GM18508 (cell line): ENCODE data around the gene ZNF148.

Source experiments
- ATAC-seq: cut with Tn5 transposase; IDR thresholded peaks from one replicate; pipeline ENCODE4 v1.9.1; 2021; ENCODE audit warnings: moderate number of reproducible peaks; ENCODE audit not compliant: insufficient read depth, unreplicated experiment

The ZNF148 gene

DNA sequence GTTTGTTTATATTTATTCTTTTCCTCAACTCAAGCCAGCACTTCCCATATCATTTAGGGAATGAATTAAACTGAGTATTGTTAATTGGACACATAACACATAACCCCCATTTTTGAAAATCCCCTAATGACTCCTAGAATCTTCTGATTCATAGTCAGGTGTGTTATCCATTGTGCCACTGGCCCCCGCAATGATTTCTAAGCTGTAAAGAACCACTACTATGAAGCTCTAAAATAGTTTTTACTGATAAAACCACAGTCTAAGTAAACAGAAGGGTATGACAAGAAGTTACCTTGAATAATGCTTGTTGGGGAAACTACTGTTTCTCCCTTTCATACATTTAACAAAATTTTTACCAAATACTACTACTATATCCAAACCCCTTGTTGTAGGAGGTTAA lies 140.3 kb downstream of the ZNF148 start:
- ATAC-seq, result no peak

DNA sequence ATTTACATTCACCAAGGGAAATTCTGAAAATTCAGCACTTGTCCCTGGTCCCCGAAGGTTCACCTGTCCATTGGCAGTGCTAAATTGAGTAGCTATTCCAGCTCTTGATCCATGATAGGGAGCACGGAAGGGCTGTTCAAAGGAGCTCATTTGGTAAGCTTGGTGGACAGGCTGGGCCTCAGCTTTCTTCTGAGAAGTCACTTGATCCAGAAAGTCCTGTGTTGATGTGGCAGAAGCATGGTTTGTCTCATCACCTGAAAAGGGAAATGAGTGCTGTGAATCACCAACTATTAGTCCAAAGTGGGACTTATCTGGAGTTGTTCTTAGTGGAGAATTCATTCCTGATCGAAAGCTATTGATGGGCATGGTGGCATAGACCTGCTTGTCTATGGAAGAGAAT lies 142.7 kb downstream of the ZNF148 start:
- no peak for ATAC-seq

DNA sequence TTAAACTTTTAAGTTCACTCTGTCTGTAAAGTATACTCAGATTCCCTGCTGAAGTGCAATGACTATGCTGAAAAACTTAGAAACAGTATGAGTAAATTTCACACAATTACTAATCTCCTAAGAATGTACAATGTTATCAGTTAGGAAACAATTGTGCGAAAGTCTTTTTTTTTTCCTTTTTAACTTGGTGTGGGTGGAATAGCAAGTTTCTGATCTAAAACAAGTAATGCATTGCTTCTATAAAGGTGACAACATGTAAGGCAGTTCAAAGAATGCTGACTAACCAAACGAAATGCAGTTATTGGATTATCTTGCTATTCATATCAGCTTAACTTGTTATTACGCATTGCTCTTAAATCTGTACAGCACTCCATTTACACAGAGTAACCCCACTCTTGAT lies 143.2 kb downstream of the ZNF148 start:
- no peak for ATAC-seq

DNA sequence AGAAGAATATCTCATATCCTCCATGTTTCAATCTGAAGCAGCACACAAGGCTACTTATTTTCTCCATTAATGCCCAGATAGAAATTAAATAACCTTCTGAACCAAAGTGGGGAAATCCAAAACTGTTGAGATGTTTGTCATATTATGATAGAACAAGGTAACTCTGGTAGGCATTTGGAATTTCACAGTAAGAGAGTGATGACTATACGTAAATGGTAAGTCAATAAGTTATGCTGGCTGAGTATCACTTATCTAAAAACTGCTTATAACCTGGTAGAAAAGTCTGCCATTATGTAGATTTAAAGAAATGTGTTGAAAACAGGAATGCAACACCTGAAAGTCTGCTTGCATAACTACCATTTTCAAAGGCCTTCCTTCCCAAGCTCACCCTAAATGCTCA lies 145.4 kb downstream of the ZNF148 start:
- ATAC-seq, result no peak

DNA sequence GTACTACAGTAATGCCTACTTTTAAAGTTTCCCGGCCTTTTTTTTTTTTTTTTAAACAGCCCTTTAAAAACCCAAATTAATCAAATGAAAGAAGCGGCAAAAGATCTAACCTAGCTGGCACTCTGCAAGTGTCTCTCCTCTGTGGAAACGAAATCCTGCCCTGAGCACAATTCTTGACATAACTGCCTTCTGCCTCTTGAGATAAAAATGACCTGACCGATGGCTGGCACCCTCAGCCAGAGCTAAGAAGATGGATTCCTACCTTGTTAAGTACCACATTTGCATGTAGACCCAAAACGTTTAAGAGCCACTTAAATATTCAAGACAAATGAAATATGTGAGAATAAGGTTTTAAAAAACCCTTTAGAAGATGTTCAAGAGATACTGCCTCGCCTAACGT lies 146.0 kb downstream of the ZNF148 start:
- no peak for ATAC-seq

DNA sequence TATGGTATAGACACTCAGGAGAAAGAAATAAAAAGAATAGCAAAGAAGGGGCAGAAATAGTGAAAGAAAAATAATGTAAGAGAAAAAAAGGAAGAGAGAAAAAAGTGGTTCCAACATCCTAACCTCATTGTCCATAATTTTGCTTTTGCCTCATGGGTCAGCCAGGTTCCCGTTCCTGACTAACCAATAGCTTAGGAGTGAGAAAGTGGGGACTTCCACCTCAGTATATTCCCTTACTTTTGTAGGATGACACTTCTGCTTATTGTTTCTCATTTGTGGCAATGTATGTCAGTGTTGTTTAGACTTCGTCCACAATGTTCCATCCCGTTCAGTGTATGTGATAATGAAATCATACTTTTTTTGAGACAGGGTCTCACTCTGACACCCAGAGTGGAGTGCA lies 153.3 kb downstream of the ZNF148 start:
- no peak for ATAC-seq

DNA sequence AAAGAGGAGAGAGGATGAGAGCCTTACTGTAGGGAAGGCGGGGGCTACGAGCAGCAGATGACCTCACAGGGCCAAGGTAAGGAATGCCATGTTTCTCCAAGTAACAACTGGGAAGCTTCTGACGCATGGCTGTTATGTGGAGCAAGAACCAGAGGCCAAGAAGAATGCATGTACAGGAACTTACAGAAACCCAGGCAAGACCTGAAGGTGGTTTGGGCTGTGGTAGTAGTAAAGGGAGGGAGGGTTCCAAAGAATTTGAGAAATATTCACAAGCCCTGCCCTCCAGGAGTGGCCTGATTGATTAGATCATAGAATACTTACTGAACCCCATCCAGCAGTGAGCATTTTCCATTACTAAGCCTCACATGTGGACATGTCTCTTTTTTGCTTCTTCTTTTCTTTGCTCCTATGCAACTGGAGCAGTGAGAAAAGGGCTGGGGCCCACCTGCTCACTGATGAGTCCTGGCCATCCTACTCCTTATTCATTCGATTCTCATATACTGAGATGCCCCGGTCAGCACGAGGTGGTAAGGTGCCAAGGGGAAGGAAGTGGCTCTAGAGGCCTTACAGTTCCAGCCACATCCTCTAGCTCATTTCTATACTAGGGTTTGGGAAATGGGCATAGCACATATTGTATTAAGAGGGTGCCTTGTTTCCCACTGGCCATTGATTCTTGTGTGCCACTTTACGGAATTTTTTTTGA lies 154.2 kb downstream of the ZNF148 start:
- no peak for ATAC-seq

DNA sequence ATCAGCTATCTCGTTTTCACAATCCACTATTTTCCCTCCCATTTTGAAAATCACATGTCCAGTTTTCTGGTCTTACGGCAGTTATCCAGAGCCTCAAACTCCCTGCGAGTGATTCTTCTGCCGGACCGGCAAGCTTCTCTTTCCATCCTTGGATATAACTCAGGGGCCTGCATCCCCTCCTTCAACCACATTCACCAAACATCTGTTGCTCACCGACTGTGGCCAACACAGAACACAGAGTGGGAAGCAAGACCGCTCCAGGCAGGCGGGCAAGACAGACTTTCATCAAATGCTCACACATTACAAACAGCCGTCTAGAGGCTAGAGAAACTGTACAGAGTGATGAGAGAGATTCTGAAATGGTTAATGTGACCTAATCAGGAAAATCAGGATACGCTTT lies 154.9 kb downstream of the ZNF148 start:
- no peak for ATAC-seq

DNA sequence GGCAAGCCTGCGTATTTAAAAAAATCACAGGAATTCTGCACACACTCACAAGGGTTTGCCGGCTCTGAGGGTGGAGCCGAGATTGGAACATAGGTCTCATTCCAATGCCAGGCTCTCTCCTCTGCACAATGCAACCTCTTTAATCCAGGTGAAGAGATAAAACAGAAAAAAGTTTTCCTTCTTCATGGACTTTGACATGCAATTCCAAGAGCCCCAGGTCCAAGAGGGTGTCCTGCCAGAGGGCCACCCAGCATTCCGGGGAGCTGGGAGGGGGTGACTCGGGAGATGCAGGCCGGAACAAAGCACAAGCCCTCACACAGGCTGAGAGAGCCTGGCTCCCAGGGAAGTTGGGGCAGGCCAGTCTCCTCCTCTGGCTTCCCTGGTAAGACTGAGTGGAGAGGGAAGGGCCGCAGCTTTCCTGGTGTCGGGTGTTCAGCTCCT lies 155.8 kb downstream of the ZNF148 start:
- ATAC-seq, result no peak

DNA sequence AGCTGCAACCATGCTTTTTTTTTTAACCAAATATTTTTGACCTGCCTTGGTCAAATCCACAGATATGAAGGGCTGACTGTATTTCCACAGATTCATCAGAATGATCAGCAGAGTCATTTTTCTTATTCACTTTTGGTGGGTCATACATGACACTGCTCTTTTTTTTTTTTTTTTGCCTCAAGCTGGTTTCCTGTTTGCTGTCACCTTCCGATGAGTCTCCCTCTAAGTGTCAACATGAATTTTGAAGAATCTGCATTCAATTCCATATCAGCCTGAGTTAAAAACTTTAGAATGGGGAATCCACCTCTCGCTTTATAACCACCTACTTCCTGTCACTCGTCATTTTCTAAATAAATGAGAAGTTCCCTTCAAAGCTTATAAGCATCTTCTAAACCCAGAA lies 160.4 kb downstream of the ZNF148 start:
- ATAC-seq, result no peak

DNA sequence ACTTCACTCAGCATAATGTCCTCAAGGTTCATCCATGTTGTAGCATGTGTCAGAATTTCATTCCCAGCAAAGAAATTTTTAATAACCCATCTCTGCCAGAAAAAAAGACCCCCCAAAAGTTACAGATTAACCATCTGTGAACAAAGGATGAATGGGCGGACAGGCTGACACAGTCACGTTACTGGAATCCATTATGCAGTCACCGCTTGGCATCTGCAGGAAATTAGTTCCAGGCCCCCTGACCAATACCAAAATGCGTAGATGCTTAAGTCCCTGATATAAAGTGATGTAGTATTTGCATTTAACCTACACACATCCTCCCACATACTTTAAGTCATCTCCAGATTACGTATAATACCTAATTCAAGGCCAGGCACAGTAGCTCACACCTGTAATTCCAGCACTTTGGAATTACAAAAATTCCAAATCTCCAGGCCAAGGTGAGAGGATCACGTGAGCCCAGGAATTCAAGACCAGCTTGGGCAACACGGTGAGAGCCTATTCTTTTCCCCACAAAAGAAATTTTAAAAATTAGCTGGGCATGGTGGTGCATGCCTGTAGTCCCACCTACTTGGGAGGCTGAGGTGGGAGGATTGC lies 161.1 kb downstream of the ZNF148 start:
- no peak for ATAC-seq

DNA sequence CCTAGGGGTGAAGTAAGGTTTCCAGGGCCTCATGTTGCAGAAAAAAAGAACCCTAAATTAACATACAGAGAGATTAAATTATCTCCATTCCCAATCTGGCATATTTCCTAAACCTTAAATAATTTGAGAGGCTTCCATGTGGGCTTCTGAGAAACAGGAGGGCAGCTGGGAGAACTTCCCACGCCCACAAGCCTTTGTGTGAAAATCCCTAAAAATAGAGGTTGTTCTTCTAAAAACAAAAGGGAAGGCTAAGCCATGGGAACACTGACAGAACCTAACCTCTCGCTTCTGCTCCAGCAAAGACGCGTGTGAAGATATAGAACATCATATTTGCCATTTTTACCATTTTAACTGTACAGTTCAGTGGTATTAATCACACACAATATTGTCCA lies 161.8 kb downstream of the ZNF148 start:
- ATAC-seq, result no peak

DNA sequence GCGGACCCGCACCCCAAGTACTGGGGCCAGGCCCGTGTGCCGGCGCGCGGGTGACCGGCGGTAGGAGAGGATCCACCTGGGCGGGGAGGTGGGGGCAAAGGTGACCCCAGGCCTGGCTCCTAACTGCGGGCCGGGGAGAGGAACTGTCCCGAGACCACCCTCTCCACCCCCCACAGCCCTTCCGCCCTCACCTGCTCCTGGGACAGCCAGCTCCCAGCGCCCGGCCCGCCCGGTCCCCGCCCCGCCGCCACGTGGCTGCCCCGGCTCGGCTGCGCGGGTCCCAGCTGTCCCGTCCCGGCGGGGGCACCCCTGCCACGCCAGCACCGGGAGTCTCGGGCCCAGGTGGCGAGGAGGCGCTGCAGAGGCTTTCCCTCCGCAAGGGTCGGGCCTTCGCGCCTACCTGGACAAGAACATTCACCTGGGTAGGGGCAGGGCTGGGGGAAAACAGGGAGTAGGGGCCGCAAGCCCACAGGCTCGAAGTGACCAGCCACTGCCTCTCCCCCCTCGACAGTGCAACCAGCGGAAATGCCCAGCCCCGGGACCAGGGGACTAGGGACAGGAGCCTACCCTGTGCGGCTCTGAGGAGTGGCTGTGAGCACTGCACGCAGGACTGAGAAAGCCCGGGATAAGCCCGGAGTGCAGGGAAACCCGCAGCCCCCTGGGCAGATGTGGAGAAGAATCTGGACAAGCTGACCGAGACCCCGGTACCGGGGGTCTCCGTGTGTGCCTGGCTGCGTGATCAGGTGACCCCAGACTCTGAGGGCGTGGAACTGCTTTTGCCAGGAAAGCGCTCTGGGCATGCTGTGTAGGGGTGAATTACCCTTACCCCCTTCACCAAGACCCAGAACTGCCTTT lies 162.4 kb downstream of the ZNF148 start, which contains the start of gene SLC12A8:
Gene SLC12A8 (minus strand): TSS at position 240 of the 855 bp plus-strand sequence. CDS start 1,399 bp downstream, outside the sequence.
- no peak for ATAC-seq

DNA sequence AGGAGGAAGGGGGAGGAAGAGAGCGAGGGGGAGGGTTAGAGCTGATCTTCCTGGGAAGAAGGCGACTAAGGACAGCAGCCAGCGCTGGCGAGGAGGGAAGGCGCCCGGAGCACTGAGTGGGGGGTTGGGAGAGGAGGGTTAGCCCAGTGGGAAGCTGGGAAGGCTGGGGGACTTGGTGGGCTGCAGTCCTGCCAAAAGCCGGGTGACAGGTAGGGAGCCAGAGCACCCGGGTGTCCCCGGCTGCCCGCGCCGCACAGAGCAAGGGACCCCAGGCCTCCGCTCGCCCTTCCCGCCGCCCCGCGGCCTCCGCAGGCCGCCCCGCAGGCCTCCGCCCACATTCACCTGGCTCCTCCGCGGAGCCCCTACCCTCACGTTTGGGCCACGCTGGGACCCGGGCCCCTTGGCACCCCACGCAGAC lies 163.0 kb downstream of the ZNF148 start:
- no peak for ATAC-seq

DNA sequence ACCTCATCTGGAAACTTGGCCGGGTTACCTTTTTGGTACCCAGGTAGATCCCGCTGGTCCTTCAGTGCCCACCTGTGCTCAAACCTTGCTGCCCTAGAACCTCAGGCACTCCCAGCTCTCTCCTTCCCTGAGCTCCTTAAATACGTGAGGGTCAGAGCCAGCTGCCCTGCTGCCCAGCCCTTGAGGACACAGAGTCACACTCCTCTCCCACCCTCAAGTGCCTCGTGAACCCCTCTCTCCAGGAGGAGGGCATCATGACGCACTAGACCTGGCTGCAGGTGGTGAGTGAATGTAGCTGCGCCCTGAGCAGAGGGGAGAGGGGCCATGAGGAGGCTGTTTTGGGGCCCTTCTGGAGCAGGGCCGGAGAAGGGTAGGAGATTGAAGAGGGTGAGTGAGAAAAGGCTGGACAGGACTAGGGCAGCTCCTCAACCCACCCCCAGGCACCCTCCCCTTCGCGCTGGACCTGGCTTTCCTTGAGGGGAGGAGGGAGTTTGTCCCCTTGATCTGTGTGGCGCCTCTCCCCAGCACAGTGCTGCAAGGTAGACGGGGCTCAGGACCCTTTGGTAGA lies 163.5 kb downstream of the ZNF148 start:
- no peak for ATAC-seq

DNA sequence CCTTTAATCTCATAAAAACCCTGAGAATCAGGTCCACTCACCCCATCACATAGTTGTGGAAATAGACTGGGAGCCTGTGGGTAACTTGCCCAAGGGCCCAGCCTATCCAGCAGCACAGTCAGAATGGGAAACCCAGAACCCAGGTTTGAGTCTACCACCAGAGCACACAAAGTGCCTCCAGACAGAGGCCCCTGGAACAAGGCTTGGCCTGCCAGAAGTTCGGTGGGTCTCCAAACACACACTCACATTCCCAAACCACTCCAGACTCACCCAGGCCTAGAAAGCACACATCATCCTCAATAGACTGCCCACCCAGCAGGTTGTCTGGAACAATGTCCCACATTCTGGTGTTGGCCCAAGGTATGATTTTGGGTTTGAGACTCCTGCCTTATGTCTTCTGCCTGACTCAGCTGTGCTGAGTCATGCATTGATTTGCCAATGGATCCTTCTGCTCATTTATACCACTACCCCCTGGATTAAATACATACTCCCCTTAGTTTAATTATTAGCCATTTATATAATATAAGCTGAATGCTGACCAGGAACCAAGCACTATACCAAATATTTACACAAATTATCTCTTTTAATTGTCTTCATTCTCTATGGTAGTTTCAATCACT lies 167.1 kb downstream of the ZNF148 start:
- no peak for ATAC-seq

DNA sequence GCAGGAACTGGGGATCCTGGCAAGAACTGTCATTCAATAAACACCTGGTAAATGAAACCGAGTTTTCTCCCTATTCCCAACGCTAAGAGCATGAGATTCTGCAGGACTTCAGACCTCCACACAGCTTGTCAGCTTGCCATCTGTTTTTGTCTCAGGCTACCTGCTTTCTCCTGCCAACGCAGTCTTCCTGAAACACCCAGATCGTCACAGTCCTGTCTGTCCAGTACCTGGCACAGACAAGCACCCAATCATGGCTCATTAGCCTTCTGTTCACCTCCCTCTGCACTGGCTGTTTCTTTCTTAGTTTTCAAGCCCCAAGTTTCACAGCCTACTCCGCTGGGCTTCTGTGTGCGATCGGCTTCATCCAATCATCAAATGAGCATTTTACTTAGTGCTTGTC lies 167.6 kb downstream of the ZNF148 start:
- no peak for ATAC-seq

DNA sequence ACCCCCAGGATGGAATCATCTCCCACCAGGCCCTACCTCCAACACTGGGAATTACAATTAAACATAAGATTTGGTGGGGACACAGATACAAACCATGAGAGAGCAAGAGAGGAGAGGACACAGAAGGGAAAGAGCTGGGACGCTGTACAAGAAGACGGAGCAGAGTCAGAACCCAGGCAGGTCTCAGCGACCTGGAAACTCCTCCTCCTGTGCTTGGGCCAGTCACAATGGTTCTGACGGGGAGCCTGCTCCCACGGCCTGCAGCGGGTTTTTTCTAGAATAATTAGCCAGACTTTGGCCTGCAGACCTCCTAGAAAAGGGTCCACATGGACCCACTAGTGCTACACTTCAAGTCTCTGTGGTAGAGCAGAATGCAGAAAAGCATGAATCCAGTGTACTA lies 168.2 kb downstream of the ZNF148 start:
- no peak for ATAC-seq

DNA sequence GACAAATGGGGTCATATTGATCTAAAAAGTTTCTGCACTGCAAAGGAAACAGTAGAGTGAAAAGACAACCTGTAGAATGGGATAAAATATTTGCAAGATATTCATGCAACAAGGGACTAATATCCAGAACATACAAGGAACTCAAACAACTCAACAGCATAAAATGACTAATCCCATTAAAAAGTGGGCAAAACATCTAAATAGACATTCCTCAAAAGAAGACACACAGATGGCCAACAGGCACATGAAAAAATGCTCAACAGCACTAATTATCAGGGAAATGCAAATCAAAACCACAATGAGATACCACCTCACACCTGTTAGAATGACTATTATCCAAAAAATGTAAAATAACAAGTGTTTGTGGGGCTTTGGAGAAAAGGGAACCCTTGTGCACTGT lies 171.4 kb downstream of the ZNF148 start:
- ATAC-seq, result no peak

DNA sequence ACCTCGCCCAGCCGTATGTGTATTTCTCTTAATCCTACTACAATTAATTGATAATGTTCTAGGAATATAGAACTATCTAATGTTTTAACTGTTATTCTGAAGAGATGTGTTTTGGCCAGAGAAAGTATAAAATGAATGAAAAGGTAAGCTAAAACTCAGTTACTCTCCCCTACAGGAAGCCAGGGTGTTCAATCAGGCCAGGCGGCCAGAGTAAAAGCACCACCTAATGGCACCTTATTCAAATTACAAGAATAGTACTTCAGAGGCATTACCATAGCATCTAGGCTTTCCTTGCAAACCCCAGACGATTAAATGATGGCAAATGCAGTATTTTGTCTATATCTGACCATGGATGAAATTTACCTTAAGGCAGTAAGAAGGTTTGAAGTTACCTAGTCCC lies 172.9 kb downstream of the ZNF148 start:
- ATAC-seq, result no peak
